Neural cell (in vitro differentiated cells): ENCODE data around the gene MOB3A. TPM values are rescaled to one million over a fixed set of nuclear protein-coding genes. Genes with fewer than 3 reads are reported as not detected.

Experiments
- H2AFZ ChIP-seq: fragments of 200-600, 300-800 bp; sonication (generic), shearing (Covaris generic); 2 replicates; pipeline ENCODE4 v1.6.0; 2014; ENCODE audit warnings: low read depth, mild to moderate bottlenecking, antibody characterized with exemption, low read length, moderate library complexity
- H3F3A ChIP-seq: fragments of 200-600 bp; shearing (Covaris generic); 2 replicates; pipeline ENCODE4 v1.6.1; 2016; ENCODE audit warnings: mild to moderate bottlenecking, moderate library complexity, mixed read lengths, antibody characterized with exemption, low read length; ENCODE audit not compliant: insufficient read depth, poor library complexity, severe bottlenecking
- H3K27ac ChIP-seq: fragments of 200-600, 300-800 bp; sonication (generic), shearing (Covaris generic); 2 replicates; pipeline ENCODE4 v1.5.1; 2014; ENCODE audit warnings: mild to moderate bottlenecking, low read length, moderate library complexity
- H3K27me3 ChIP-seq: fragments of 300-800, 200-600 bp; sonication (generic), shearing (Covaris generic); 2 replicates; pipeline ENCODE4 v1.6.0; 2014; ENCODE audit warnings: mild to moderate bottlenecking, low read depth, low read length, moderate library complexity; ENCODE audit not compliant: insufficient read depth
- H3K36me3 ChIP-seq: fragments of 300-800, 200-600 bp; sonication (generic), shearing (Covaris generic); 2 replicates; pipeline ENCODE4 v1.5.1; 2014; ENCODE audit warnings: mild to moderate bottlenecking, antibody characterized with exemption, low read length, moderate library complexity; ENCODE audit not compliant: insufficient read depth
- H3K4me2 ChIP-seq: fragments of 300-800, 200-600 bp; sonication (generic), shearing (Covaris generic); 2 replicates; pipeline ENCODE4 v1.6.0; 2014; ENCODE audit warnings: mild to moderate bottlenecking, low read length
- H3K4me3 ChIP-seq: fragments of 300-800, 200-600 bp; sonication (generic), shearing (Covaris generic); 2 replicates; pipeline ENCODE4 v1.5.1; 2014; ENCODE audit warnings: mild to moderate bottlenecking, low read length, moderate library complexity
- H3K79me2 ChIP-seq: fragments of 200-600 bp; shearing (Covaris generic); replicated peaks from 2 replicates; pipeline ENCODE4 v1.6.0; 2014; ENCODE audit warnings: mild to moderate bottlenecking, low read length, moderate library complexity; ENCODE audit not compliant: insufficient read depth
- H3K9ac ChIP-seq: fragments of 300-800, 200-600 bp; sonication (generic), shearing (Covaris generic); 2 replicates; pipeline ENCODE4 v1.6.1; 2016; ENCODE audit warnings: mild to moderate bottlenecking, low read length, mixed read lengths
- H3K9me2 ChIP-seq: fragments of 200-600 bp; shearing (Covaris generic); 2 replicates; pipeline ENCODE4 v1.6.1; 2016; ENCODE audit warnings: mild to moderate bottlenecking, low read length, mixed read lengths; ENCODE audit not compliant: insufficient read depth
- H3K9me3 ChIP-seq: fragments of 200-600, 300-800 bp; sonication (generic), shearing (Covaris generic); 2 replicates; pipeline ENCODE4 v1.6.1; 2016; ENCODE audit warnings: mild to moderate bottlenecking, mixed run types, low read length, moderate library complexity, mixed read lengths
- H4K20me1 ChIP-seq: fragments of 200-600 bp; shearing (Covaris generic); 2 replicates; pipeline ENCODE4 v1.6.1; 2016; ENCODE audit warnings: mild to moderate bottlenecking, mixed run types; ENCODE audit not compliant: insufficient read depth
- EP300 ChIP-seq: fragments of 450-650 bp; conservative IDR thresholded peaks from 2 replicates; pipeline ENCODE4 v1.6.1; 2014; ENCODE audit warnings: antibody characterized with exemption, mild to moderate bottlenecking, moderate library complexity; ENCODE audit not compliant: poor library complexity, severe bottlenecking
- EZH2 ChIP-seq: fragments of 200-600, 300-800 bp; shearing (Covaris generic), sonication (generic); IDR thresholded peaks from 2 replicates; pipeline ENCODE4 v1.6.1; 2014; ENCODE audit warnings: antibody characterized with exemption, low read length, borderline replicate concordance, mild to moderate bottlenecking; ENCODE audit not compliant: insufficient read depth, poor library complexity, severe bottlenecking
- MXI1 ChIP-seq: fragments of 450-650 bp; conservative IDR thresholded peaks from 2 replicates; pipeline ENCODE4 v1.6.1; 2014; ENCODE audit warnings: antibody characterized with exemption, mild to moderate bottlenecking; ENCODE audit not compliant: poor library complexity, severe bottlenecking
- POLR2AphosphoS5 ChIP-seq: IDR thresholded peaks from 2 replicates; pipeline ENCODE4 v1.6.1; 2012
- RAD21 ChIP-seq: fragments of 450-650 bp; conservative IDR thresholded peaks from 2 replicates; pipeline ENCODE4 v1.6.1; 2014; ENCODE audit warnings: antibody characterized with exemption, mild to moderate bottlenecking, moderate library complexity
- SMC3 ChIP-seq: fragments of 450-650 bp; conservative IDR thresholded peaks from 2 replicates; pipeline ENCODE4 v1.6.1; 2014; ENCODE audit warnings: antibody characterized with exemption, mild to moderate bottlenecking, moderate library complexity; ENCODE audit not compliant: poor library complexity
- TAF1 ChIP-seq: IDR thresholded peaks from 2 replicates; pipeline ENCODE4 v1.6.1; 2012; ENCODE audit warnings: low read depth
- polyA plus RNA-seq: library from polyadenylated mRNA; depleted of rRNA; stranded (reverse); fragments of >200 nt; gene quantifications from 2 replicates; pipeline ENCODE4 v1.2.3, GENCODE V29; 2014
- TF ChIP-seq, protein P1 (sequence below): IDR thresholded peaks from 2 replicates; pipeline ENCODE4 v1.6.1; 2012; ENCODE audit warnings: borderline replicate concordance
- TF ChIP-seq, protein P2 (sequence below): fragments of 450-650 bp; IDR thresholded peaks from 2 replicates; pipeline ENCODE4 v1.5.1; 2014; ENCODE audit warnings: antibody characterized with exemption, mild to moderate bottlenecking, moderate library complexity; ENCODE audit not compliant: poor library complexity, severe bottlenecking

The MOB3A gene
- polyA plus RNA-seq, 1 donor from 2014 or later, result 5.8 TPM

DNA sequence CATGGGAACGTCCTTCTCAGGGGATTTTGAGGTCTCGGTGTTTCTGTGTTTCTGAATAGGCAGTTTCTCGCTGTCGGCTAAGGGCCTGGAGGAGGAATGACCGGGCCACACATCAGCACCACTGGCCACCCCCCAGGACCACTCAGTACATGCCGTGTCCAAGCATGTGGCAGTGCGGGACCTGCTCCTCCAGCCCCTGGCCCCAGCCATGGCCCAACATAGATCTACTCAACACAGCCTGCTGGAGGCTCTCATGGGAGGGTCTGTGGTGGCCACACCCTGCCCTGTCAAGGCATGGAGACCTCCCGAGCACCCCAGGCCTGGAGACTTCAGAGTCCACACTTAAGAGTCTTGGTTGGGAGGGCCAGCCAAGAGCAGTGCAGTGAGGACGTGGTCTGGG is 18.1 kb upstream of the MOB3A start:
- H3K9me2 ChIP-seq, result no peaks in the 10 kb centered on the region
- H3K27me3 ChIP-seq, result no peaks in the 10 kb centered on the region
- no peak overlapping the region for H2AFZ ChIP-seq
- no peak overlapping the region for H3K4me3 ChIP-seq
- H3K4me2 ChIP-seq, result no peak overlapping the region
- TF ChIP-seq TAF1, result no peak
- TF ChIP-seq POLR2AphosphoS5, result no peak
- no peak for TF ChIP-seq MXI1
- no peaks in the 10 kb centered on the region for H3K36me3 ChIP-seq
- H3K27ac ChIP-seq, result no peak overlapping the region
- H3K79me2 ChIP-seq, result no peaks in the 10 kb centered on the region
- H4K20me1 ChIP-seq, result no peaks in the 10 kb centered on the region
- no peaks in the 10 kb centered on the region for H3F3A ChIP-seq
- no peak overlapping the region for H3K9ac ChIP-seq
- no peaks in the 10 kb centered on the region for H3K9me3 ChIP-seq

DNA sequence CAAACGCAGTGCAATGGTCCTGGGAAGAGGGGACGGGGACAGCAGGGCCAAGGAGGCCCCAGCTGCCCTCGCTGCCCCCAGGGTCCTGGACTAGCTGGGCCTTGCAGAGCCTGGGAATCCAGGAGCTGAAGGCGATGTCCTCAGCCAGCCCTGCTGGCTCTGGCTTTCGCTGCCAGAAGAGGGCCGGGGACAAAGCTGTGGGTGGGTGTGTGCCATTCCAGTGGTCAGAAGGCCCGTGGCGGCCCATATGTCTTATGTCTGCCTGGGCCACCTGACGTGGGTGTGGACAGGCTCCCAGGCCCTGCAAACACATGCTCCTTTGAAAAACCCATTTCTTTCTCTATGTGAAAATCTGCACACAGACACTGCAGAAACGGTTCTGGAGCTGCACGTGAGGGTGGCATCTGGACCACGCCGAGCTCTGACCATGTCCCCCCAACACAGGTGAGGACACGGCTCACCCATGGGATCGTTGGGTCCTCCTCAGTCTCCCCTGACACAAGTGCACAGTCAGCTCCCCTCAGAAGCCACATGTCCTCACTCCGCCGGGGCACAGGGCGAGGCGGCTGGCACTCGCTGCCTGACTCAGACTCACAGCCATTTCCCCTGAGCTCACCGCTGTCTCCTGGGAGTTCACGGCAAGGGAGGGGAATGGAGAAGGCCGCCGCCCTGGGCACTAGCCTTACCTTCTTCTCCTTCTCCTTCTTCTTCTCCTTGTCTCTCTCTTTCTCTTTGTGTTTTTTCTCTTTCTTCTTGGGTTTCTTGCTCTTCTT is 17.5 kb upstream of the MOB3A start:
- H3F3A ChIP-seq, result no peaks in the 10 kb centered on the region
- TF ChIP-seq POLR2AphosphoS5 (no peak), EZH2 (no peak), SMC3 (no peak), EP300 (no peak), TAF1 (no peak), RAD21 (no peak), MXI1 (no peak)
- TF ChIP-seq, protein P1, sequence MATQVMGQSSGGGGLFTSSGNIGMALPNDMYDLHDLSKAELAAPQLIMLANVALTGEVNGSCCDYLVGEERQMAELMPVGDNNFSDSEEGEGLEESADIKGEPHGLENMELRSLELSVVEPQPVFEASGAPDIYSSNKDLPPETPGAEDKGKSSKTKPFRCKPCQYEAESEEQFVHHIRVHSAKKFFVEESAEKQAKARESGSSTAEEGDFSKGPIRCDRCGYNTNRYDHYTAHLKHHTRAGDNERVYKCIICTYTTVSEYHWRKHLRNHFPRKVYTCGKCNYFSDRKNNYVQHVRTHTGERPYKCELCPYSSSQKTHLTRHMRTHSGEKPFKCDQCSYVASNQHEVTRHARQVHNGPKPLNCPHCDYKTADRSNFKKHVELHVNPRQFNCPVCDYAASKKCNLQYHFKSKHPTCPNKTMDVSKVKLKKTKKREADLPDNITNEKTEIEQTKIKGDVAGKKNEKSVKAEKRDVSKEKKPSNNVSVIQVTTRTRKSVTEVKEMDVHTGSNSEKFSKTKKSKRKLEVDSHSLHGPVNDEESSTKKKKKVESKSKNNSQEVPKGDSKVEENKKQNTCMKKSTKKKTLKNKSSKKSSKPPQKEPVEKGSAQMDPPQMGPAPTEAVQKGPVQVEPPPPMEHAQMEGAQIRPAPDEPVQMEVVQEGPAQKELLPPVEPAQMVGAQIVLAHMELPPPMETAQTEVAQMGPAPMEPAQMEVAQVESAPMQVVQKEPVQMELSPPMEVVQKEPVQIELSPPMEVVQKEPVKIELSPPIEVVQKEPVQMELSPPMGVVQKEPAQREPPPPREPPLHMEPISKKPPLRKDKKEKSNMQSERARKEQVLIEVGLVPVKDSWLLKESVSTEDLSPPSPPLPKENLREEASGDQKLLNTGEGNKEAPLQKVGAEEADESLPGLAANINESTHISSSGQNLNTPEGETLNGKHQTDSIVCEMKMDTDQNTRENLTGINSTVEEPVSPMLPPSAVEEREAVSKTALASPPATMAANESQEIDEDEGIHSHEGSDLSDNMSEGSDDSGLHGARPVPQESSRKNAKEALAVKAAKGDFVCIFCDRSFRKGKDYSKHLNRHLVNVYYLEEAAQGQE, result no peak
- TF ChIP-seq, protein P2, sequence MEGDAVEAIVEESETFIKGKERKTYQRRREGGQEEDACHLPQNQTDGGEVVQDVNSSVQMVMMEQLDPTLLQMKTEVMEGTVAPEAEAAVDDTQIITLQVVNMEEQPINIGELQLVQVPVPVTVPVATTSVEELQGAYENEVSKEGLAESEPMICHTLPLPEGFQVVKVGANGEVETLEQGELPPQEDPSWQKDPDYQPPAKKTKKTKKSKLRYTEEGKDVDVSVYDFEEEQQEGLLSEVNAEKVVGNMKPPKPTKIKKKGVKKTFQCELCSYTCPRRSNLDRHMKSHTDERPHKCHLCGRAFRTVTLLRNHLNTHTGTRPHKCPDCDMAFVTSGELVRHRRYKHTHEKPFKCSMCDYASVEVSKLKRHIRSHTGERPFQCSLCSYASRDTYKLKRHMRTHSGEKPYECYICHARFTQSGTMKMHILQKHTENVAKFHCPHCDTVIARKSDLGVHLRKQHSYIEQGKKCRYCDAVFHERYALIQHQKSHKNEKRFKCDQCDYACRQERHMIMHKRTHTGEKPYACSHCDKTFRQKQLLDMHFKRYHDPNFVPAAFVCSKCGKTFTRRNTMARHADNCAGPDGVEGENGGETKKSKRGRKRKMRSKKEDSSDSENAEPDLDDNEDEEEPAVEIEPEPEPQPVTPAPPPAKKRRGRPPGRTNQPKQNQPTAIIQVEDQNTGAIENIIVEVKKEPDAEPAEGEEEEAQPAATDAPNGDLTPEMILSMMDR, result no peak
- H3K4me2 ChIP-seq, result no peak overlapping the region
- no peaks in the 10 kb centered on the region for H3K36me3 ChIP-seq
- H3K4me3 ChIP-seq, result no peak overlapping the region
- H4K20me1 ChIP-seq, result no peaks in the 10 kb centered on the region
- no peaks in the 10 kb centered on the region for H3K9me3 ChIP-seq
- H2AFZ ChIP-seq, result no peak overlapping the region
- no peak overlapping the region for H3K27ac ChIP-seq
- H3K9ac ChIP-seq, result no peak overlapping the region
- no peaks in the 10 kb centered on the region for H3K79me2 ChIP-seq
- H3K9me2 ChIP-seq, result no peaks in the 10 kb centered on the region
- H3K27me3 ChIP-seq, result no peaks in the 10 kb centered on the region
